Trophoblast cell (in vitro differentiated cells and primary cell): ENCODE data around the gene HTT-AS.

ENCODE experiments used
- DNase-seq, 2 donors: peaks; one replicate each; pipeline ENCODE4 v3.0.0-alpha.2; 2016
- H2AFZ ChIP-seq: 2 replicates; pipeline ENCODE4 v1.6.1; 2013; ENCODE audit warnings: low read length, moderate library complexity, mild to moderate bottlenecking; ENCODE audit not compliant: insufficient read depth, poor library complexity
- H2AK5ac ChIP-seq: 2 replicates; pipeline ENCODE4 v1.6.1; 2013; ENCODE audit warnings: mild to moderate bottlenecking, low read length
- H2BK120ac ChIP-seq: 2 replicates; pipeline ENCODE4 v1.6.1; 2013; ENCODE audit warnings: low read length, mild to moderate bottlenecking, moderate library complexity; ENCODE audit not compliant: insufficient read depth, poor library complexity
- H2BK12ac ChIP-seq: 2 replicates; pipeline ENCODE4 v1.6.1; 2013; ENCODE audit warnings: mild to moderate bottlenecking, low read length, moderate library complexity
- H2BK5ac ChIP-seq: 2 replicates; pipeline ENCODE4 v1.6.1; 2013; ENCODE audit warnings: low read length, low read depth, moderate library complexity, mild to moderate bottlenecking; ENCODE audit not compliant: poor library complexity
- H3K14ac ChIP-seq: 2 replicates; pipeline ENCODE4 v1.6.1; 2013; ENCODE audit warnings: mild to moderate bottlenecking, low read length
- H3K18ac ChIP-seq: 2 replicates; pipeline ENCODE4 v1.6.1; 2013; ENCODE audit warnings: mild to moderate bottlenecking, low read length
- H3K23ac ChIP-seq: 2 replicates; pipeline ENCODE4 v1.6.1; 2013; ENCODE audit warnings: low read length
- H3K27ac ChIP-seq: 2 replicates; pipeline ENCODE4 v1.5.1; 2013; ENCODE audit warnings: low read depth, mild to moderate bottlenecking, inconsistent platforms, low read length, moderate library complexity
- H3K27me3 ChIP-seq: 2 replicates; pipeline ENCODE4 v1.6.1; 2013; ENCODE audit warnings: inconsistent platforms, mild to moderate bottlenecking, low read length, moderate library complexity; ENCODE audit not compliant: insufficient read depth
- H3K36me3 ChIP-seq, 2 experiments: 1 replicate in 1 of 2; 2 replicates in 1 of 2; pipeline ENCODE4 v1.6.1; 2013; ENCODE audit warnings: low read length in 2 of 2, mild to moderate bottlenecking in 2 of 2, moderate library complexity in 1 of 2; ENCODE audit not compliant: insufficient read depth in 2 of 2, control insufficient read depth in 1 of 2
- H3K4ac ChIP-seq: 2 replicates; pipeline ENCODE4 v1.6.1; 2013; ENCODE audit warnings: low read depth, mild to moderate bottlenecking, low read length, moderate library complexity
- H3K4me1 ChIP-seq, 2 experiments: 1 replicate in 1 of 2; 2 replicates in 1 of 2; pipeline ENCODE4 v1.6.1; 2013; ENCODE audit warnings: low read length in 2 of 2, mild to moderate bottlenecking in 2 of 2, moderate library complexity in 1 of 2; ENCODE audit not compliant: insufficient read depth in 2 of 2, control insufficient read depth in 1 of 2
- H3K4me2 ChIP-seq: 2 replicates; pipeline ENCODE4 v1.6.1; 2013; ENCODE audit warnings: inconsistent platforms, mild to moderate bottlenecking, low read length, moderate library complexity
- H3K4me3 ChIP-seq: 2 replicates; pipeline ENCODE4 v1.5.1; 2013; ENCODE audit warnings: mild to moderate bottlenecking, low read depth, low read length, inconsistent platforms
- H3K79me1 ChIP-seq: one replicate; pipeline ENCODE4 v1.6.1; 2013; ENCODE audit warnings: low read length
- H3K79me2 ChIP-seq: 2 replicates; pipeline ENCODE4 v1.6.1; 2013; ENCODE audit warnings: low read length, mild to moderate bottlenecking; ENCODE audit not compliant: control insufficient read depth, insufficient read depth, poor library complexity
- H3K9ac ChIP-seq: 2 replicates; pipeline ENCODE4 v1.6.1; 2013; ENCODE audit warnings: mild to moderate bottlenecking, low read length
- H3K9me3 ChIP-seq: 2 replicates; pipeline ENCODE4 v1.6.1; 2013; ENCODE audit warnings: low read depth, mild to moderate bottlenecking, control low read depth, inconsistent platforms, low read length; ENCODE audit not compliant: insufficient read depth
- H4K12ac ChIP-seq: 2 replicates; pipeline ENCODE4 v1.6.1; 2013; ENCODE audit warnings: low read depth, mild to moderate bottlenecking, low read length, moderate library complexity
- H4K8ac ChIP-seq: 2 replicates; pipeline ENCODE4 v1.6.1; 2013; ENCODE audit warnings: low read depth, mild to moderate bottlenecking, low read length, moderate library complexity
- H4K91ac ChIP-seq: one replicate; pipeline ENCODE4 v1.6.1; 2013; ENCODE audit warnings: low read depth, mild to moderate bottlenecking, low read length, moderate library complexity
- WGBS: extraction: QIAGEN DNeasy Blood & Tissue Kit; methylation state at CpG from one replicate; pipeline ENCODE4 v1.1.7; 2013; ENCODE audit warnings: missing lambda C conversion rate; ENCODE audit not compliant: insufficient read length, insufficient coverage; ENCODE audit errors: extremely low coverage; 5-methylcytosine and 5-hydroxymethylcytosine counted together

Gene HTT-AS

GRCh38 chr4:3069661-3070199, 4.6 kb downstream of the HTT-AS start:
- WGBS: no CpG with 5 or more reads among the region's 16 CpGs

DNA sequence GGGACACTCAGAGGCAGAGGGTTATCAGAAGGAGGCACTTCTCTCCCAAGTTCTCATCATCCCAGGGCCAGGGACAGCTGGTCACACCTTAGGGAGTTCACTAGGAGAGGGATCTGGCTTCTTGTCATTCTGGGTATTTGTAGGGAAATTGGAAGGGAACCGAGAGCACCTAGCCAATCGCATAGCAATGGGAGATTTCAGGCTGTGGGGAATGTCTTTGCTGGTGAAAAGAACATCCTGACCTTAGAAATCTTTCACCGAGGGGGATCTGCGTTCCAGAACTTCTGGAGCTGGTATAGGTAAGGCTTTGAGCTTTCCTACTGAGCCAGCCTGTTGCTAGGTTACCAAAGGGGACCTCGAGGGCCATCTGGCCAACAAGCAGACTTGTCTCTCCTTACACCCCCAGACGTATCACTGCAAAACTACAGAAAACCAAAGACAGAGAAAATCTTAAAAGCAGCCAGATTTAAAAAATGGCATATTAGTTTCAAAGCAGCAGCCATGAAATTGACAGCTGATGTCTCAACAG, 6.8 kb downstream of the HTT-AS start:
- Histone ChIP-seq H3K4me3 (no peak overlapping the region), H3K27me3 (no peaks in the 10 kb centered on the region), H3K9me3 (peaks cover 2% of the 10 kb centered on the region), H3K9ac (no peak overlapping the region), H2AFZ (no peak overlapping the region), H4K8ac (no peak overlapping the region), H3K18ac (no peak overlapping the region), H2BK12ac (no peak overlapping the region), H2BK5ac (no peak overlapping the region), H3K79me1 (no peaks in the 10 kb centered on the region), H3K4me2 (no peak overlapping the region), H4K91ac (no peak overlapping the region), H2BK120ac (no peak overlapping the region), H3K4ac (no peak overlapping the region), H3K36me3 (no peaks in the 10 kb centered on the region), H3K27ac (no peak overlapping the region), H2AK5ac (no peak overlapping the region), H4K12ac (no peak overlapping the region), H3K14ac (no peak overlapping the region), H3K4me1 (no peaks in the 10 kb centered on the region), H3K23ac (no peak overlapping the region), H3K79me2 (no peaks in the 10 kb centered on the region)
- DNase-seq: no peak
- WGBS: no CpG with 5 or more reads among the region's 6 CpGs

More at GRCh38 chr4:3069661-3070199, 4.6 kb downstream of the HTT-AS start:
- no peaks in the 10 kb centered on the region for H3K36me3 ChIP-seq
- peak overlapping the region; percentile 22 for H4K12ac ChIP-seq
- DNase-seq: no peak
- no peak overlapping the region for H2BK12ac ChIP-seq
- H3K4me2 ChIP-seq: no peak overlapping the region
- no peaks in the 10 kb centered on the region for H3K79me2 ChIP-seq
- H3K27me3 ChIP-seq: no peaks in the 10 kb centered on the region
- no peak overlapping the region for H2AFZ ChIP-seq
- no peak overlapping the region for H4K8ac ChIP-seq
- H3K18ac ChIP-seq: no peak overlapping the region
- no peak overlapping the region for H3K4me3 ChIP-seq
- no peak overlapping the region for H3K9ac ChIP-seq
- no peak overlapping the region for H3K4ac ChIP-seq
- H3K79me1 ChIP-seq: peaks cover 7% of the 10 kb centered on the region
- H2BK120ac ChIP-seq: no peak overlapping the region
- H3K14ac ChIP-seq: no peak overlapping the region
- no peak overlapping the region for H3K23ac ChIP-seq
- H4K91ac ChIP-seq: no peak overlapping the region
- peaks cover 4 to 5% of the 10 kb centered on the region in 2 experiments for H3K4me1 ChIP-seq
- peaks cover 2% of the 10 kb centered on the region for H3K9me3 ChIP-seq
- H3K27ac ChIP-seq: no peak overlapping the region
- no peak overlapping the region for H2BK5ac ChIP-seq
- H2AK5ac ChIP-seq: no peak overlapping the region

GRCh38 chr4:3066836-3067400, 7.4 kb downstream of the HTT-AS start:
- no peak overlapping the region for H2BK12ac ChIP-seq
- no peak overlapping the region for H4K8ac ChIP-seq
- no peak overlapping the region for H3K4me2 ChIP-seq
- no peaks in the 10 kb centered on the region for H3K79me2 ChIP-seq
- no CpG with 5 or more reads among the region's 6 CpGs for WGBS
- DNase-seq: no peak
- H3K9ac ChIP-seq: no peak overlapping the region
- H3K14ac ChIP-seq: no peak overlapping the region
- H3K9me3 ChIP-seq: no peaks in the 10 kb centered on the region
- H3K18ac ChIP-seq: no peak overlapping the region
- H3K27ac ChIP-seq: no peak overlapping the region
- no peak overlapping the region for H4K12ac ChIP-seq
- no peak overlapping the region for H2AK5ac ChIP-seq
- H3K23ac ChIP-seq: no peak overlapping the region
- no peaks in the 10 kb centered on the region for H3K36me3 ChIP-seq
- H2AFZ ChIP-seq: no peak overlapping the region
- no peak overlapping the region for H2BK5ac ChIP-seq
- H3K27me3 ChIP-seq: no peaks in the 10 kb centered on the region
- no peaks in the 10 kb centered on the region for H3K79me1 ChIP-seq
- no peak overlapping the region for H2BK120ac ChIP-seq
- H3K4ac ChIP-seq: no peak overlapping the region
- no peak overlapping the region for H3K4me3 ChIP-seq
- H4K91ac ChIP-seq: no peak overlapping the region
- no peaks in the 10 kb centered on the region for H3K4me1 ChIP-seq

GRCh38 chr4:3065551-3065950, 8.8 kb downstream of the HTT-AS start:
- no peak overlapping the region for H2BK120ac ChIP-seq
- no peak overlapping the region for H3K9ac ChIP-seq
- no peak overlapping the region for H2AK5ac ChIP-seq
- no peak overlapping the region for H2AFZ ChIP-seq
- H3K14ac ChIP-seq: no peak overlapping the region
- H3K79me2 ChIP-seq: no peaks in the 10 kb centered on the region
- no peaks in the 10 kb centered on the region for H3K27me3 ChIP-seq
- H3K4me3 ChIP-seq: no peak overlapping the region
- no peaks in the 10 kb centered on the region for H3K4me1 ChIP-seq
- no peak for DNase-seq
- no CpG with 5 or more reads among the region's 3 CpGs for WGBS
- H3K18ac ChIP-seq: no peak overlapping the region
- H4K91ac ChIP-seq: no peak overlapping the region
- no peak overlapping the region for H2BK5ac ChIP-seq
- no peaks in the 10 kb centered on the region for H3K79me1 ChIP-seq
- H3K36me3 ChIP-seq: no peaks in the 10 kb centered on the region
- H3K4me2 ChIP-seq: no peak overlapping the region
- no peak overlapping the region for H3K23ac ChIP-seq
- H4K8ac ChIP-seq: no peak overlapping the region
- no peak overlapping the region for H4K12ac ChIP-seq
- H3K27ac ChIP-seq: no peak overlapping the region
- H3K9me3 ChIP-seq: no peaks in the 10 kb centered on the region
- no peak overlapping the region for H3K4ac ChIP-seq
- H2BK12ac ChIP-seq: no peak overlapping the region
